ENCODE results near the gene ACIN1. TPM values are rescaled to one million over a fixed set of nuclear protein-coding genes. Genes with fewer than 3 reads are reported as not detected.

ACIN1 gene
- total RNA-seq, 1 experiment from 2014 or later, result 179 TPM

DNA sequence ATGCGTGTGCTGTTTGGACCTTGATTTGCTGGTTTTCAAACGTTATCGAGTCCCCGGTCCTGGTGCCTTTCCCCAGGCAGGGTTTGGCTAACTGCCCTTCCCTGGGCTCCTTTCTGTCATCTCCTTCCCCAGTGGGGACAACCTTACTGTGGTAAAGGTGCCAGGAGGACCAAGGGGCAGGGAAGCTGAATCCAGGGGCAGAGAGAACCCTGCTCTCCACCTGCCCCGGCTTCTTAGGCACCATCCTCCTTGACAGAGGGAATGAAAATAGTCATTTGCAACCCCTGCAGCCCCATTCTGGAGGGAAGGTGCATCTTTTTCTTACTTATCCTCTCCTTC lies 19.2 kb upstream of the ACIN1 start:
- TF ChIP-seq, protein P1, sequence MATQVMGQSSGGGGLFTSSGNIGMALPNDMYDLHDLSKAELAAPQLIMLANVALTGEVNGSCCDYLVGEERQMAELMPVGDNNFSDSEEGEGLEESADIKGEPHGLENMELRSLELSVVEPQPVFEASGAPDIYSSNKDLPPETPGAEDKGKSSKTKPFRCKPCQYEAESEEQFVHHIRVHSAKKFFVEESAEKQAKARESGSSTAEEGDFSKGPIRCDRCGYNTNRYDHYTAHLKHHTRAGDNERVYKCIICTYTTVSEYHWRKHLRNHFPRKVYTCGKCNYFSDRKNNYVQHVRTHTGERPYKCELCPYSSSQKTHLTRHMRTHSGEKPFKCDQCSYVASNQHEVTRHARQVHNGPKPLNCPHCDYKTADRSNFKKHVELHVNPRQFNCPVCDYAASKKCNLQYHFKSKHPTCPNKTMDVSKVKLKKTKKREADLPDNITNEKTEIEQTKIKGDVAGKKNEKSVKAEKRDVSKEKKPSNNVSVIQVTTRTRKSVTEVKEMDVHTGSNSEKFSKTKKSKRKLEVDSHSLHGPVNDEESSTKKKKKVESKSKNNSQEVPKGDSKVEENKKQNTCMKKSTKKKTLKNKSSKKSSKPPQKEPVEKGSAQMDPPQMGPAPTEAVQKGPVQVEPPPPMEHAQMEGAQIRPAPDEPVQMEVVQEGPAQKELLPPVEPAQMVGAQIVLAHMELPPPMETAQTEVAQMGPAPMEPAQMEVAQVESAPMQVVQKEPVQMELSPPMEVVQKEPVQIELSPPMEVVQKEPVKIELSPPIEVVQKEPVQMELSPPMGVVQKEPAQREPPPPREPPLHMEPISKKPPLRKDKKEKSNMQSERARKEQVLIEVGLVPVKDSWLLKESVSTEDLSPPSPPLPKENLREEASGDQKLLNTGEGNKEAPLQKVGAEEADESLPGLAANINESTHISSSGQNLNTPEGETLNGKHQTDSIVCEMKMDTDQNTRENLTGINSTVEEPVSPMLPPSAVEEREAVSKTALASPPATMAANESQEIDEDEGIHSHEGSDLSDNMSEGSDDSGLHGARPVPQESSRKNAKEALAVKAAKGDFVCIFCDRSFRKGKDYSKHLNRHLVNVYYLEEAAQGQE (IDR thresholded peaks at IDR 0.05; ENCODE audit: low read depth), result no peak
- TF ChIP-seq SRF (IDR thresholded peaks at IDR 0.05; ENCODE audit: low read depth) (no peak), CBX3 (IDR thresholded peaks at IDR 0.05; ENCODE audit: low read depth) (no peak), ZNF274 (IDR thresholded peaks at IDR 0.05; ENCODE audit: low read depth, low read length) (no peak), ZBTB33 (IDR thresholded peaks at IDR 0.05; ENCODE audit: extremely low read depth, insufficient replicate concordance, low read length) (no peak), EZH2phosphoT487 (IDR thresholded peaks at IDR 0.05; ENCODE audit: borderline replicate concordance) (no peak), EGR1 (IDR thresholded peaks at IDR 0.05; ENCODE audit: low read depth) (no peak), CEBPB (IDR thresholded peaks at IDR 0.05; ENCODE audit: low read depth) (no peak), ATF3 (IDR thresholded peaks at IDR 0.05) (no peak), POLR2AphosphoS5 (IDR thresholded peaks at IDR 0.05; ENCODE audit: low read depth, low read length) (no peak), TCF7L2 (IDR thresholded peaks at IDR 0.05; ENCODE audit: borderline replicate concordance, extremely low read depth, insufficient read depth, insufficient read length) (no peak), POLR2A (IDR thresholded peaks at IDR 0.05; ENCODE audit: borderline replicate concordance, extremely low read depth, insufficient read depth, insufficient read length) (no peak)
- TF ChIP-seq, protein P2, sequence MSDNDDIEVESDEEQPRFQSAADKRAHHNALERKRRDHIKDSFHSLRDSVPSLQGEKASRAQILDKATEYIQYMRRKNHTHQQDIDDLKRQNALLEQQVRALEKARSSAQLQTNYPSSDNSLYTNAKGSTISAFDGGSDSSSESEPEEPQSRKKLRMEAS (IDR thresholded peaks at IDR 0.05), result no peak
- Histone ChIP-seq H3K4me2 (ENCODE audit: low read length) (no peak overlapping the region), H3K4me1 (ENCODE audit: control insufficient read depth in 1 of 2, insufficient read depth in 2 of 2, low read length in 2 of 2) (peaks cover 12 to 23% of the 10 kb centered on the region in 2 experiments), H3K4me3 (replicated peaks in 1 of 2; ENCODE audit: low read depth in 1 of 2, low read length in 2 of 2) (no peak overlapping the region), H3K9ac (ENCODE audit: low read length) (no peak overlapping the region), H4K20me1 (ENCODE audit: insufficient read depth) (no peaks in the 10 kb centered on the region), H3K9me3 (ENCODE audit: control insufficient read depth in 1 of 2, insufficient read depth in 1 of 2, low read depth in 1 of 2, low read length in 2 of 2) (no peaks in the 10 kb centered on the region), H3K9me2 (ENCODE audit: insufficient read depth) (no peaks in the 10 kb centered on the region), H3K27ac (ENCODE audit: low read depth, low read length) (no peak overlapping the region), H3K27me3 (ENCODE audit: insufficient read depth, low read length) (peaks cover 20% of the 10 kb centered on the region; the same call in 1 of the 2 replicates), H3K36me3 (ENCODE audit: control insufficient read depth in 1 of 2, insufficient read depth in 2 of 2, low read length in 2 of 2) (no peaks in the 10 kb centered on the region), H2AFZ (ENCODE audit: low read depth, low read length, poor library complexity, severe bottlenecking) (no peak overlapping the region), H3K79me2 (ENCODE audit: insufficient read depth, low read length) (no peaks in the 10 kb centered on the region)
- POLR2A ChIA-PET, result no interaction called here
- intact Hi-C loops (cut with micrococcal nuclease), result no loop called here
- CTCF ChIA-PET, result interaction anchor here (1.1 kb wide), 1 partner anchor 128 kb away, joined by 3 read pairs; no protein-coding TSS in a partner anchor
- DNase-seq (ENCODE audit: low read depth, low spot score), result no peak
- no TSS peak for BruUV-seq (replicated peaks)
- ATAC-seq, result no peak
- RAD21 ChIA-PET (ENCODE audit: low non-redundant PET in 1 of 2, low total read pairs in 2 of 2, uncharacterized antibody in 2 of 2, unreplicated experiment in 2 of 2), result no interaction called here

Measured in HCT116 (cell line).